NAMALWA (cell line): ENCODE measurements around the gene D2HGDH.

Experiments used
- DNase-seq: peaks from one replicate; pipeline ENCODE4 v3.0.0-alpha.2; 2015; ENCODE audit warnings: low spot score

The D2HGDH gene

DNA sequence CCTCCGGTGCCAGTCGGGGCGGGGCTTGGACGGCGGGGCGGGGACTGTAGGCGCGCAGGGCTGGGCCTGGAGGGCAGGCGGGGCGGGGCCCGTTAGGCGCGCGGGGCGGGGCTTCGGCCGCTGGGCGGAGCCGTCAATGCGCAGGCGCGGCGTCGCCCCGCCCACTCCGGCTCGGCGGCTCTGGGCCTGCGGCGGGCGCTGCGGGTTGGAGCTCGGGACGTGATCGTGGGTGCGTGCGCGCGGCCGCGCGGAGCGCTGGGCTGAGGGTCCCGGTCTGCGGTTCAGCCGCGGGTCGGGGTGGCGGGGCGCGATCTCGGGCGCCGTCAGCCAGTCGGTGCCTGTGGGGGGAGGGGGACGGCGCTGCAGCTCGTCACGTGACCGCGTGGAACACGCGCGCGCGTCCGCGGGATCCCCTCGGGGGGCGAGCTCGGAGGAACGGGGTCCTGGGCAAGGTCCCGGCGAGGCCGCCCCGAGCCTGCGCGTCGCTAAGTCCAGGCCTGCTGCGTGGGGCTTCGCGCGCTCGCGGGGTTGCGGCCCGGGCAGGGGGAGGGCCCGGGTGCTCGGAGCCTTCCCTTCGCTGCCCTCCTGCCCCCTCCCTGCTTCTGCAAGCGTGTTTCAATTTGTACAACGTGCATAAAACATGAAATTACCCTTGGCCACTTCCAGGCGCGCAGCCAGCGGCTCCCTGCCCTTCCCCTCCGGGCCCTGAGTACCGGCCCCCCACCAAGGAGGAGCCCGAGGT, at the start of gene D2HGDH:
Gene D2HGDH (plus strand): TSS at position 164 of the 742 bp plus-strand sequence. CDS start 595 bp downstream, outside the sequence.
- DNase-seq = peak; percentile 80

DNA sequence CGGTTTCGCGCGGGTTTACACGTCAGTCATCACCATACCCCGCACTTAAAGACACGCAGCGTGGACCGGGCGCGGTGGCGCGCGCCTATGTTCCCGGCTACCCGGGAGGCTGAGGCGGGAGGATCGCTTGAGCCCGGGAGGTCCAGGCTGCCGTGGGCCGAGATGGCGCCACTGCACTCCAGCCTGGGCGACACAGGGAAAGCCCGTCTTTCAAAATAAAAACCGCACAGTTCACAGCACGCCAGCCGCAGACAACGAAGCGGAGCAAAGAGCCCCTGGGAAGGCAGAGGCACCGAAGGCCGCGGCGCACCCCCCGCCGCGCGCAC, 48.1 kb upstream of the D2HGDH start:
- no peak for DNase-seq

- peak; percentile 94 for DNase-seq
These were observed 47.6 kb upstream of the D2HGDH start, which contains the start of gene DTYMK for GRCh38 chr2:241686650-241687425. DTYMK (minus strand) TSS chr2:241686815; CDS start chr2:241686783, 32 bp downstream.

DNA sequence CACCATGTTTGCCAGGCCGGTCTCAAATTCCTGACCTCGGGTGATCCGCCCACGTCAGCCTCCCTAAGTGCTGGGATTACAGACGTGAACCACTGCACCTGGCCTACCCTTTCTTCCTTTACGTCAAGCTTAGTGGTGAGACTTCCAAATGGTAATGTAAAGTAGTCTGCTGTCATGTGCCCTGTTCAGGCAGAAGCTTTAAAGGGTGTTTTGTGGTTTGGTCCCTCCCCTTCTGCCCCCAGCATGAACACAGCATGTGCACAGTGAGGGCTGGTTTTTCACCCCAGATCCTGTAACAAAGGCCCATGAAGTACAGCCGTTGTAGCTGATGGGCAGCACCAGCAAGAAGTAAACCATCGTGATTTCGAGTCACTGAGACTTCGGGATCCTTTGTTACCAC, 45.1 kb upstream of the D2HGDH start:
- DNase-seq = no peak

DNA sequence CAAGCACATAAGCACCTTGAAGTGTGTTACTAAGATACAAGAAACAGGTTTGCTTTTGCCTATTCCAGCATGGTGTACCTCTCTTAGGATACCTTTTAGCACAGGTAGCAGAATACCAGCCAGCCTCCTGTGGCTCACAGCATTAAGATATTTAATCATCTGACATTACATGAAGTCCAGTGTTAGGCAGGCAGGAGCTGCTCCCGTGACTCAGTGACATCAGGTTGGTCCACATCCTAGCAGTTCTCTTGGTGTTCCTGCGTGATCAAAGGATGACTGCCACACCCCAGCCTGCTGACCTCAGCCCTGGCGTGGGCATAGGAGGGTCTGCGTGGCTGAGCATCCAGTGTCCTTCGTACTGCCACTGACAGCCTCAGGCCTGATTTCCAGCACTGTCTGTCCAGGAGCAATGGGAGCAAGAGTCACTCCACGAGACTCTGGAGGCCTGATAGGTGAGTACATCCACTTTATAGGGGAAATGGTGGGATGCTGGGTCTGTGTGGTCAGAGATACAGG, 44.2 kb upstream of the D2HGDH start:
- DNase-seq = no peak

DNA sequence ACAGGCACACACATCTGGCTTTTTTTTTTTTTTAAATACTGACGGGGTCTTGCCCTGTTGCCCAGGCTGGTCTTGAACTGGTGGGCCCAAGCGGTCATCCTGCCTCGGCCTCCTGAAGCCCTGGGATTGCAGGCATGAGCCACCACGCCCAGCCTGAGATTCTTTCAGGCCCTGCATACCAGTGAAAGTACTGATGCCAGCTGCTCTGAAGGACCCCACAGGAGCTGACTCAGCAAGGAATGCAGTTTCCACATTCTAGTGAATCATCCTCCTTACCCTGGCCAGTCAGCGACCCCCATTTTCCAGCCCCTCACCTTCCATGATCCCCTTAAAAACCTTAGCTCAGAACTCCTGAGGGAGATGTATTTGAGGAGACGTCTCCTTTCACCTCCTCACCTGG, 42.0 kb upstream of the D2HGDH start:
- no peak for DNase-seq

GRCh38 chr2:241695651-241696050, 38.8 kb upstream of the D2HGDH start:
- no peak for DNase-seq

DNA sequence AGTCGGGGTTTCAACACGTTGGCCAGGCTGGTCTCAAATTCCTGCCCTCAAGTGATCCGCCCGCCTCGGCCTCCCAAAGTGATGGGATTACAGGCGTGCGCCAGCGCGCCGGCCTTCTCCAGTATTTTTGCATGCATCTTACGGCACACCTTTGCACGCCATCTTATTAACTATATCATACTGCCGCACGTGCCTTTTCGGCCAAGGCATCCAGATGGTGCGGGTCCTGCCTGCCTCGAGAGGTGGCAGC, 33.4 kb upstream of the D2HGDH start:
- peak; percentile 93 for DNase-seq

DNA sequence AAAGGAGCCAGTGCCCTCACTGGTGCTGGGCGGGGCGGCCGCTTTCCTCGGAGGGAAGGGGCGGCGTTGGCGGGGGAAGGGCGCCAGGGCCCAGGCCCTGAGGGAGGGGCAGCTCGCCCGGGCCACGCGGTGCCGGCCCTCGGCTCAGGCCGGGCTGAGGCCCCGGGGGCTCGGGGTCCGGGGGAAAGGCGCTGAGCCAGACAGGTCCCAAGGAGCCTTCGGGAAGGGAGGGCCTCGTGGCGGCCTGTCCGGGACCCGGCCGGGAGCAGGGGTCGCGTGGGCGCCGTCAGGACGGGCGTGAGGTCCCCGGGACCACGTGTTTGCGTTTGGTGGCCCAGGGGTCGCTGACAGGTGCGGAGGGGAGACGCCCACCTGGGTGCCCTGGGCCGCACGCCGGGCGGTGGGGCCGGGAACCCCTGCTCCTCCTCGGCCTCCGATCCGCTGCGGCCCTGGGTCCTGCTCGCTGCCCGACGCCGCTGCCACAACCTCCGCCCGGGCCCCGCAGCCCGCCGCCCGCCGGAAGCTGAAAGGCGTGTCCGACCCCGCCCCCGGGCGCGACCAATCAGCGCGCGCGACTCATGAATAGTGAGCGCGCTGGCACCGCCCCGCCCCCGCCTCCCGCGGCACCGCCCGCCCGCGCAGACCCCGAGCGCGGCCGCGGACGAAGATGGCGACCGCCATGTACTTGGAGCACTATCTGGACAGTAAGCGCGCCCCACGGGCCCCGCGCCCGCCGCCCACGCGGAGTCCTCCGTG, 32.9 kb upstream of the D2HGDH start, which contains the start of gene ING5:
Gene ING5 (plus strand): TSS at position 641 of the 756 bp plus-strand sequence. CDS start 27 bp downstream, at position 668.
- DNase-seq = peak; percentile 87

DNA sequence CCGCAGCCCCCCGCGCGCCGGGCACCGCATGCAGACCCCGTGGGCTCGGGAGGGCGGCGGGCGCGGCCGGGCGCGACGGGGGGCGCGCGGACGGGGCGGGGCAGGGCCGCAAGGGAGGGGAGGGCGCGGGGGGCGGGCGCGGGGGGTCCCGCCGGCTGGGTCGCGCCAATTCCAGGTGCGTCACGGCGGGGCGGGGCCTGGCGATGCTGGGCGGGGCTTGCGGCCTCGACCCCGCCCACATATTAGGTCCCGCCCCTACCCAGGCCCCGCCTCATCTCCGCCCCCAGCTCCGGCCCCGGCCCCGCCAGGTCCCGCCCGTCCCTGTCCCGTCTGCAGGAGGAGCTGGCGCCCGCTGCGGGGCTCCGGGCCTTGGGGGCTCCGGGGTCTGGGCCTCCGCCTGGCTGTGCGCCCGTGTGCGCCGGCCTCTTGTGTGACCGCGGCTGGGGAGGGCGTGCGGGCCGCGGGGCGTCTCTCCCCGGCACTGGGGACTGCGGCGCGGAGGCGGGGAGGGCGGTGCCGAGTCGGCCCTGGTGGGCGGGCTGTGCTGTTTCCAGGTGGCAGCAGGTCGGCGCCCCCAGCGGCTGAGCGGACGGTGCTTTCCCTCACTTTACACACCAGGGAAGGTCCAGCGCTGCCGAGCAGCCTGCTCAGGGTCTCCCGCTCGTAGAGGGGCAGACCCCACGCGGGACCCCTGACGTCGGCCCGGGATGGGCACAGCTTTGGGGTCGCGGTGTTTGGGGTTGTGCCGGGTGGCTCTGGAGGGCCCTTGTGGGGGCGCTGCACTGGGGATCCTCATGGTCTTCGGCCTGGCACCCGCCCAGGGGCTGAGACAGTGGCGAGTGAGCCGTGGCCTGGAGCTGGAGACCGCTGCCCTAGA, 32.0 kb upstream of the D2HGDH start:
- peak; percentile 84 for DNase-seq

GRCh38 chr2:241703032-241703604, 31.3 kb upstream of the D2HGDH start:
- DNase-seq = peak; percentile 22

GRCh38 chr2:241706537-241706936, 27.9 kb upstream of the D2HGDH start:
- no peak for DNase-seq

DNA sequence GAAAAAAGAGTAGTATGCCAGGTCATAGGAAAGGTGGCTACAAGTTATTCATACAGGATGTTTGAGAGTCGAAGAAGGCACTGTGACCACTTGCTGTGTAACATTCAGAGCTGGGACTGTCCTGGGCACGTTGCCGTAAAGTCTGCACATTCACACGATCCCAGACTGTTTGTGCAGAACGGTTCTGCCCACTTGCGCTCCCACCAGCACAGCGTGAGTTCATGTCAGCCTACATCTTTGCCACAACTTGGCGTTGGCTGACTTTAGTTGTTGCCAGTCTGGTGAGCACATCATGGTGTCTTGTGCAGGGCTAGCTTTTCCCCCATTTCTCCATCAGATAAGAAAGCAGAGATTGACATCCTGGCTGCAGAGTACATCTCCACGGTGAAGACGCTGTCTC, 25.6 kb upstream of the D2HGDH start:
- no peak for DNase-seq

DNA sequence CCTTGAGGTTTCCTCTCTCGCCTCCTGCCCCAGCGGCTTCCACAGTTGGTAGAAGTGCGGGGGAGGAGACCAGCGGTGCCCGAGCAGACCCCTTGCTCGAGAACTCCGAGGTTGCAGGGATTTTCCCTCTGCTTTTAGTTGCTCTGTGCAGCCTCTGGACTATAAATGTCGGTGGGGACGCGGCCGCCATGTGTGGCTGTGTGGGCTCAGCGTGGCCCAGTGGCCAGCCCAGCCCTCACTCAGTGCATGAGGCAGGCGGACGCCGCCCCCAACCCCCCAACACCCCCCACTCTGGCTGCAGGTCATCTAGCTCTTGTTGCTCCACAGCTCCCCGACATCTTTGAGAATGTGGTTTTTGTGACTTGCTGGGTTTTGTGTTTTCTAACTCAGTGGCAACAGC, 15.3 kb upstream of the D2HGDH start:
- DNase-seq = no peak

DNA sequence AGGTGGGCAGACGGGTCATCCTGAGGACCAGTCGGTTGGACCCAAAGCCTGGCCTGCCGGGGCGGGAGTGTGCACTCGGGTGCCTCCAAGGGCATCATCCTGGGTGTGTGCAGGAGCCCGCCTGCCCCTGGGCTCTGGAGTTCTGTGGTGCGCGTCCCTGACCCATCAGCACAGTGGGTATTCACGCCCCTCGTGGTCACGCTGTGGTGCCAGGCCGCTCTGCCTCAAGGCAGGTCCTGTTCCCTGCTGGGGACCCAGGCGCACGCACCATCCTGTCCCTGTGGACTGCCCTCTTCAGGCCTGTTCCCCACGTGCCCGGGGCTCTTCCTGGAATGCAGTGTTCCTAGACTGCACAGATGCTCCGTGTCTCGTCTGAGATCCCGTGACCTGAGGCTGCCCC, 14.3 kb upstream of the D2HGDH start:
- no peak for DNase-seq

- no peak for DNase-seq
These were observed 13.9 kb upstream of the D2HGDH start for GRCh38 chr2:241720560-241720959.

DNA sequence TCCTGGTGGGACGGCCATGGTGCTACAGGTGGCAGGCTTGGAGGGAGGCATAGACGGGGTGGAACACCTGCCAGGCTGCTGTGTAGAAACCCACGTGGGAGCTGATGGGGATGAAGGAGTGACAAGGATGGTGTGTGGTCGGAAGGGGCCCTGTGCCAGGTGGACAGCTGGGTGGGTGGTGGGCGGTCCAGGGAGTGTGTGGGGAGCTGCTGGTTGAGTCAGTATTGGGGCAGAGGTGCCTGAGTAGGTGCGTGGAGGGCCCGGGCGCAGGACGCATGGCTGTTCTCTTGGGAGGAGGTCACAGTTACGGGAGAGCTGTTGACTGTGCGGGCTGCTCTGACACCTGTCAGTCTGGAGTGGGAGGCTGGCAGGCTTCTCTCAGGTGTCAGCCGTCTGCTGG, 12.6 kb upstream of the D2HGDH start:
- DNase-seq = no peak

DNA sequence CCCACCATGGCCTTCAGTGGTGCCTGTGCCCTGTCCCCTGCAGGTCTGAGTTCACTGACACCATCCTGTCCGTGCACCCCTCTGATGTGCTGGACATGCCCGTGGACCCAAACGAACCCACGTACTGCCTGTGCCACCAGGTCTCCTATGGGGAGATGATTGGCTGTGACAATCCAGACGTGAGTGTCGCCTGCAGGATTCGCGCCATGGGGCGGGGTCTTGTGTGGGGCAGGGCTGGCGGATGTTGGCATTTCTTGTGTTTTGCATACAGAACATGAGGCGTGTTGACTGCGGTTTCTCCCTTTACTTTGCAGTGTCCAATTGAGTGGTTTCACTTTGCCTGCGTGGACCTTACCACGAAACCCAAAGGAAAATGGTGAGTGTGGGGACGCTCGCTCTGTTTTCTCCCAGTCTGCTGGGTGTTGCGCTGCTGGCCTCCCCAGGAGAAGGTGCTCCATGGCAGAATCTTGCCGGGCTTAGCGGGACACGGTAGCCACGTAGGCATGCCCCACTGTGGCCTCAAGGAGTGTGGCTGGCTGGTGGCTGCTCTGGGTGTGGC, 11.5 kb upstream of the D2HGDH start:
- DNase-seq = no peak

- DNase-seq = no peak
These were observed 10.0 kb upstream of the D2HGDH start for GRCh38 chr2:241724259-241724974.
